ENCODE data around the gene PCDHGA3. TPM values are rescaled to one million over a fixed set of nuclear protein-coding genes. Genes with fewer than 3 reads are reported as not detected.
"Not testable (repeated sequence)": the region's sequence is repeated elsewhere in the genome, so short reads cannot be mapped to it uniquely, and the experiment has no call there.

The PCDHGA3 gene
- total and polyA plus RNA-seq, 9 donors = 1.9 to 8.6 (median 5.4) TPM

DNA sequence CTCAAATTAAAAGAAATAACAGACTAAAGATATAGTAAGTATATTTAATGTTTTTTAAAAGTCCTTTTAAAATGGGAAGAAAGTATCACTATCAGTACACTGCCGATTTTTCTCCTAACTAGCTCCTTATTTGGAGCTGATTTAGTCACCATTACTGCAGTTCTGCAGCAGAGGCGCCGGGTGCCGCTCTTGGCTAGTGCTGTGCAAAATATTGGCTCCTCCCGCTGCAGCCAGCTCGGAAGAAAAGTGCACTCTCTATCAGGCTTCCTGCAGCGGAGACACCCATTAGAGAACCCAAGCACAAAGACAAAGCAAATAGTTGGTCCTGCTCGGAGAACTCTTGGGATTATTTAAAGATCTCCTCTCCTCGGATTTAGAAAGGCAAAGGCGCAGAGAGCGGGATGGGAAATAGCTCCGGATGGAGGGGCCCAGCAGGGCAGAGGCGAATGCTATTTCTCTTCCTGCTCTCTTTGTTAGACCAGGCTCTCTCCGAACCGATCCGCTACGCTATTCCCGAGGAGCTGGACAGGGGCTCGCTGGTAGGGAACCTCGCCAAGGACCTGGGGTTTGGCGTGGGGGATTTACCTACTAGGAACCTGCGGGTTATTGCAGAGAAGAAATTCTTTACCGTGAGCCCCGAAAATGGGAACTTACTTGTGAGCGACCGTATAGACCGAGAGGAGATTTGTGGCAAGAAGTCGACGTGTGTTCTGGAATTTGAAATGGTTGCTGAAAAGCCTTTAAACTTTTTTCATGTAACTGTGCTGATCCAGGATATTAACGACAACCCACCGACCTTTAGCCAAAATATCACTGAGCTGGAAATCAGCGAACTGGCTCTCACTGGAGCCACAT, 26.6 kb downstream of the PCDHGA3 start, which contains the start of gene PCDHGB3:
Gene PCDHGB3 (plus strand): TSS at position 249 of the 855 bp plus-strand sequence. CDS start 153 bp downstream, at position 402.
- H3K9me3 ChIP-seq = peaks cover 5 to 45% of the 10 kb centered on the region in 2 donors
- no peak within 1 kb of the TSS for H3K4me3 ChIP-seq
- intact Hi-C loops (cut with DNase I) = no loop called here

GRCh38 chr5:141371572-141372475, 28.2 kb downstream of the PCDHGA3 start:
- WGBS, 3 donors = 28 to 40% (median 30%) methylated on average over 47 to 69 of the region's 69 CpGs
- TF ChIP-seq EP300 (IDR thresholded peaks at IDR 0.05) (no peak), POLR2A (IDR thresholded peaks at IDR 0.05) (no peak)
- TF ChIP-seq, protein P1, sequence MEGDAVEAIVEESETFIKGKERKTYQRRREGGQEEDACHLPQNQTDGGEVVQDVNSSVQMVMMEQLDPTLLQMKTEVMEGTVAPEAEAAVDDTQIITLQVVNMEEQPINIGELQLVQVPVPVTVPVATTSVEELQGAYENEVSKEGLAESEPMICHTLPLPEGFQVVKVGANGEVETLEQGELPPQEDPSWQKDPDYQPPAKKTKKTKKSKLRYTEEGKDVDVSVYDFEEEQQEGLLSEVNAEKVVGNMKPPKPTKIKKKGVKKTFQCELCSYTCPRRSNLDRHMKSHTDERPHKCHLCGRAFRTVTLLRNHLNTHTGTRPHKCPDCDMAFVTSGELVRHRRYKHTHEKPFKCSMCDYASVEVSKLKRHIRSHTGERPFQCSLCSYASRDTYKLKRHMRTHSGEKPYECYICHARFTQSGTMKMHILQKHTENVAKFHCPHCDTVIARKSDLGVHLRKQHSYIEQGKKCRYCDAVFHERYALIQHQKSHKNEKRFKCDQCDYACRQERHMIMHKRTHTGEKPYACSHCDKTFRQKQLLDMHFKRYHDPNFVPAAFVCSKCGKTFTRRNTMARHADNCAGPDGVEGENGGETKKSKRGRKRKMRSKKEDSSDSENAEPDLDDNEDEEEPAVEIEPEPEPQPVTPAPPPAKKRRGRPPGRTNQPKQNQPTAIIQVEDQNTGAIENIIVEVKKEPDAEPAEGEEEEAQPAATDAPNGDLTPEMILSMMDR (IDR thresholded peaks at IDR 0.05) = no peak
- Histone ChIP-seq H3K9me3 (peaks cover 5 to 44% of the 10 kb centered on the region in 2 donors), H3K4me3 (no peak overlapping the region), H3K27ac (no peak overlapping the region), H3K36me3 (no peaks in the 10 kb centered on the region), H3K4me1 (ENCODE audit: insufficient read depth) (no peaks in the 10 kb centered on the region), H3K27me3 (no peaks in the 10 kb centered on the region)
- intact Hi-C loops (cut with DNase I) = no loop called here
- DNase-seq = no peak

More for the DNA sequence above, 26.6 kb downstream of the PCDHGA3 start, which contains the start of gene PCDHGB3:
- Histone ChIP-seq H3K4me1 (ENCODE audit: insufficient read depth) (no peaks in the 10 kb centered on the region), H3K27me3 (no peaks in the 10 kb centered on the region), H3K36me3 (no peaks in the 10 kb centered on the region), H3K27ac (no peak within 1 kb of the TSS)
- no peak for DNase-seq
- WGBS, 3 donors = 16 to 22% (median 21%) methylated on average over 32 of the region's 32 CpGs
- TF ChIP-seq, protein P1 (IDR thresholded peaks at IDR 0.05) = no peak
- no peak for TF ChIP-seq EP300 (IDR thresholded peaks at IDR 0.05)
- TF ChIP-seq POLR2A (IDR thresholded peaks at IDR 0.05) = no peak

GRCh38 chr5:141373673-141374317, 30.2 kb downstream of the PCDHGA3 start, which contains the start of gene PCDHGA6:
PCDHGA6 (plus strand) TSS chr5:141373891; CDS start chr5:141374084, 193 bp downstream.
- no peaks in the 10 kb centered on the region for H3K36me3 ChIP-seq
- 11 to 16% (median 14%) methylated on average over 27 of the region's 27 CpGs for WGBS, 3 donors
- intact Hi-C loops (cut with DNase I) = no loop called here
- peak within 1 kb of the TSS; percentile 23 for H3K4me3 ChIP-seq
- no peaks in the 10 kb centered on the region for H3K4me1 ChIP-seq (ENCODE audit: insufficient read depth)
- H3K9me3 ChIP-seq = peaks cover 5 to 51% of the 10 kb centered on the region in 2 donors
- H3K27me3 ChIP-seq = no peaks in the 10 kb centered on the region
- no peak within 1 kb of the TSS for H3K27ac ChIP-seq
- no peak for TF ChIP-seq EP300 (IDR thresholded peaks at IDR 0.05)
- TF ChIP-seq, protein P1 (IDR thresholded peaks at IDR 0.05) = peak in 2 of 3 donors; percentile 20 to 28
- DNase-seq = no peak

- H3K4me3 ChIP-seq = peak overlapping the region; percentile 23
- no peak for TF ChIP-seq EP300 (IDR thresholded peaks at IDR 0.05)
- TF ChIP-seq, protein P1 (IDR thresholded peaks at IDR 0.05) = no peak
- no peak for TF ChIP-seq POLR2A (IDR thresholded peaks at IDR 0.05)
- no peaks in the 10 kb centered on the region for H3K27me3 ChIP-seq
- 55 to 66% (median 58%) methylated on average over 14 of the region's 14 CpGs for WGBS, 3 donors
- no peaks in the 10 kb centered on the region for H3K36me3 ChIP-seq
- DNase-seq = no peak
- peaks cover 5 to 51% of the 10 kb centered on the region in 2 donors for H3K9me3 ChIP-seq
- intact Hi-C loops (cut with DNase I) = no loop called here
- no peaks in the 10 kb centered on the region for H3K4me1 ChIP-seq (ENCODE audit: insufficient read depth)
- no peak overlapping the region for H3K27ac ChIP-seq
Observed at GRCh38 chr5:141374627-141375026, 31.0 kb downstream of the PCDHGA3 start.

DNA sequence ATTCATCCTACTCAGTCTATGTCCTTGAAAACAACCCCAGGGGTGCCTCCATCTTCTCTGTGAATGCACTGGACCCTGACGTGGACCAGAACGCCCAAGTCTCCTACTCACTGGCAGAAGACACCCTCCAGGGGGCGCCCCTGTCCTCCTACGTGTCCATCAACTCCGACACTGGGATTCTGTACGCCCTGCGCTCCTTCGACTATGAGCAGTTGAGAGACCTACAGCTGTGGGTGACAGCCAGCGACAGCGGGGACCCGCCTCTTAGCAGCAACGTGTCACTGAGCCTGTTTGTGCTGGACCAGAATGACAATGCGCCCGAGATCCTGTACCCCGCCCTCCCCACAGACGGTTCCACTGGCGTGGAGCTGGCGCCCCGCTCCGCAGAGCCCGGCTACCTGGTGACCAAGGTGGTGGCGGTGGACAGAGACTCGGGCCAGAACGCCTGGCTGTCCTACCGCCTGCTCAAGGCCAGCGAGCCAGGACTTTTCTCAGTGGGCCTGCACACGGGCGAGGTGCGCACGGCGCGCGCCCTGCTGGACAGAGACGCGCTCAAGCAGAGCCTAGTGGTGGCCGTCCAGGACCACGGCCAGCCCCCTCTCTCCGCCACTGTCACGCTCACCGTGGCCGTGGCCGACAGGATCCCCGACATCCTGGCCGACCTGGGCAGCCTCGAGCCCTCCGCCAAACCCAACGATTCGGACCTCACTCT, 32.0 kb downstream of the PCDHGA3 start:
- H3K36me3 ChIP-seq; H3K4me1 ChIP-seq (ENCODE audit: insufficient read depth); H3K4me3 ChIP-seq; H3K27me3 ChIP-seq; DNase-seq; intact Hi-C loops (cut with DNase I); H3K27ac ChIP-seq: not testable (repeated sequence)
- peaks cover 5 to 43% of the 10 kb centered on the region in 2 donors for H3K9me3 ChIP-seq
- WGBS, 3 donors = 34 to 57% (median 39%) methylated on average over 15 to 42 of the region's 48 CpGs
